ENCODE measurements around the gene NOVA1. TPM values are rescaled to one million over a fixed set of nuclear protein-coding genes. Genes with fewer than 3 reads are reported as not detected.

The NOVA1 gene
- polyA plus RNA-seq, 3 donors: 0.01 TPM; not detected in 2

DNA sequence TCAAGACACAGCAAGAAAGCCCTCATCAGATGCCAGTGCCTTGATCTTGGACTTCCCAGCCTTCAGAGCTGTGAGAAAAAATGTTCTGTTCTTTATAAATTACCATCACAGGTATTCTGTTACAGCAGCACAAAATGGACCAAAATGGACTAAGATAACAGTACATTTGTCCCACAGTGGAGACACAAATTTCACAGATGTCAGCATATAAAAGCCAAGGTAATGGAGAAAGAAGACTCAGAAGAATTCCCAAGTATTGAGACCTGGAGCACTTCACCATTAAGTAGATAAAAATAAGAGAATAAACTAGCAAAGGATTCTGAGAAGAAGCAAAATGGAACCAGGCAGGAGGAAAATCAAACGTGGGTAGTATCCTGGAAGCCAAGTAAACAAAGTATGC, 131.0 kb downstream of the NOVA1 start:
- intact Hi-C loops (cut with micrococcal nuclease): no loop called here
- Histone ChIP-seq H2AFZ (ENCODE audit: insufficient read depth, low read depth, low read length, poor library complexity, severe bottlenecking) (no peak overlapping the region), H3K36me3 (replicated peaks in 1 of 2; ENCODE audit: control insufficient read depth in 1 of 2, insufficient read depth in 2 of 2, low read length in 2 of 2) (no peaks in the 10 kb centered on the region), H4K20me1 (ENCODE audit: insufficient read depth, low read length) (no peaks in the 10 kb centered on the region), H3K4me3 (replicated peaks in 1 of 3; ENCODE audit: low read depth in 2 of 3, low read length in 3 of 3) (no peak overlapping the region), H3K27ac (ENCODE audit: low read depth in 1 of 2, low read length in 2 of 2) (no peak overlapping the region), H3K4me2 (replicated peaks; ENCODE audit: extremely low read depth, low read length, poor library complexity, severe bottlenecking) (no peak overlapping the region), H3K9me3 (replicated peaks in 1 of 2; ENCODE audit: control insufficient read depth in 1 of 2, insufficient read depth in 1 of 2, low read length in 2 of 2) (peaks cover 0 to 3% of the 10 kb centered on the region in 2 donors), H3K9ac (ENCODE audit: insufficient read depth, low read length, poor library complexity, severe bottlenecking) (no peak overlapping the region), H3K4me1 (ENCODE audit: control insufficient read depth in 1 of 2, insufficient read depth in 2 of 2, low read length in 2 of 2) (no peaks in the 10 kb centered on the region), H3K27me3 (ENCODE audit: control insufficient read depth in 2 of 2, insufficient read depth in 2 of 2, low read length in 2 of 2) (no peaks in the 10 kb centered on the region), H3K79me2 (ENCODE audit: insufficient read depth, low read length) (no peaks in the 10 kb centered on the region)
- TF ChIP-seq, protein P1, sequence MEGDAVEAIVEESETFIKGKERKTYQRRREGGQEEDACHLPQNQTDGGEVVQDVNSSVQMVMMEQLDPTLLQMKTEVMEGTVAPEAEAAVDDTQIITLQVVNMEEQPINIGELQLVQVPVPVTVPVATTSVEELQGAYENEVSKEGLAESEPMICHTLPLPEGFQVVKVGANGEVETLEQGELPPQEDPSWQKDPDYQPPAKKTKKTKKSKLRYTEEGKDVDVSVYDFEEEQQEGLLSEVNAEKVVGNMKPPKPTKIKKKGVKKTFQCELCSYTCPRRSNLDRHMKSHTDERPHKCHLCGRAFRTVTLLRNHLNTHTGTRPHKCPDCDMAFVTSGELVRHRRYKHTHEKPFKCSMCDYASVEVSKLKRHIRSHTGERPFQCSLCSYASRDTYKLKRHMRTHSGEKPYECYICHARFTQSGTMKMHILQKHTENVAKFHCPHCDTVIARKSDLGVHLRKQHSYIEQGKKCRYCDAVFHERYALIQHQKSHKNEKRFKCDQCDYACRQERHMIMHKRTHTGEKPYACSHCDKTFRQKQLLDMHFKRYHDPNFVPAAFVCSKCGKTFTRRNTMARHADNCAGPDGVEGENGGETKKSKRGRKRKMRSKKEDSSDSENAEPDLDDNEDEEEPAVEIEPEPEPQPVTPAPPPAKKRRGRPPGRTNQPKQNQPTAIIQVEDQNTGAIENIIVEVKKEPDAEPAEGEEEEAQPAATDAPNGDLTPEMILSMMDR (IDR thresholded peaks at IDR 0.05): no peak
- H3K36me3 Mint-ChIP-seq: no peaks in the 10 kb centered on the region
- H3K9me3 Mint-ChIP-seq: peaks cover 0 to 3% (median 2%) of the 10 kb centered on the region in 7 donors
- H3K4me1 Mint-ChIP-seq: no peaks in the 10 kb centered on the region
- H3K27ac Mint-ChIP-seq: no peak overlapping the region
- no peak overlapping the region for H3K4me3 Mint-ChIP-seq
- peaks cover 0 to 2% (median 0%) of the 10 kb centered on the region in 3 donors for H3K27me3 Mint-ChIP-seq (ENCODE audit: low read depth in 3 of 3)
- no peak for DNase-seq
- 75% methylated on average over 1 of the region's 1 CpG for WGBS (ENCODE audit: insufficient coverage)

DNA sequence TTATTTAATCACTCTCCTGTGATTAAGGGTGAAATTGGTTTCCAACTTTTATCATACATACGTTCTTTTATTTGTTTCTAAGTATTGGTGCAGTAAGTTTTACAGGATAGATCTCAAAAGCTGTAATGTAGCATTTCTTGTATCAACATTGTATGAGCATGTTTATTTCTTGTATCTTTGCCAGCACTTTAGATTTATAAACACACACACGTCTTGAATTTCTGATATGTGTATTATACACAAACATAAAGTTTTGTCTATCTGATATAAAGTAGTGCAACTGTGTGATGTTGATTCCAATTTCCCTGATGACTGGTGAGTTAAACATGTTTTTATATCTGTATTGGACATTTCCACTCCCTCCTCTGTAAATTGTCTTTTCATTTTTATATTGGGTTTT, 134.7 kb downstream of the NOVA1 start:
- H3K79me2 ChIP-seq (ENCODE audit: insufficient read depth, low read length): no peaks in the 10 kb centered on the region
- H3K27me3 ChIP-seq (ENCODE audit: control insufficient read depth in 2 of 2, insufficient read depth in 2 of 2, low read length in 2 of 2): no peaks in the 10 kb centered on the region
- no peak overlapping the region for H3K9ac ChIP-seq (ENCODE audit: insufficient read depth, low read length, poor library complexity, severe bottlenecking)
- no peak overlapping the region for H3K4me3 ChIP-seq (replicated peaks in 1 of 3; ENCODE audit: low read depth in 2 of 3, low read length in 3 of 3)
- intact Hi-C loops (cut with micrococcal nuclease): no loop called here
- H3K27ac ChIP-seq (ENCODE audit: low read depth in 1 of 2, low read length in 2 of 2): no peak overlapping the region
- H3K4me2 ChIP-seq (replicated peaks; ENCODE audit: extremely low read depth, low read length, poor library complexity, severe bottlenecking): no peak overlapping the region
- Mint-ChIP-seq H3K4me3 (no peak overlapping the region), H3K27ac (no peak overlapping the region), H3K27me3 (ENCODE audit: low read depth in 3 of 3) (peaks cover 0 to 2% (median 0%) of the 10 kb centered on the region in 3 donors), H3K36me3 (no peaks in the 10 kb centered on the region), H3K4me1 (no peaks in the 10 kb centered on the region), H3K9me3 (peaks cover 0 to 3% (median 0%) of the 10 kb centered on the region in 7 donors)
- H3K36me3 ChIP-seq (replicated peaks in 1 of 2; ENCODE audit: control insufficient read depth in 1 of 2, insufficient read depth in 2 of 2, low read length in 2 of 2): no peaks in the 10 kb centered on the region
- peaks cover 0 to 3% of the 10 kb centered on the region in 2 donors for H3K9me3 ChIP-seq (replicated peaks in 1 of 2; ENCODE audit: control insufficient read depth in 1 of 2, insufficient read depth in 1 of 2, low read length in 2 of 2)
- TF ChIP-seq, protein P1 (IDR thresholded peaks at IDR 0.05): no peak
- no peak for DNase-seq
- no peaks in the 10 kb centered on the region for H4K20me1 ChIP-seq (ENCODE audit: insufficient read depth, low read length)
- H2AFZ ChIP-seq (ENCODE audit: insufficient read depth, low read depth, low read length, poor library complexity, severe bottlenecking): no peak overlapping the region
- no peaks in the 10 kb centered on the region for H3K4me1 ChIP-seq (ENCODE audit: control insufficient read depth in 1 of 2, insufficient read depth in 2 of 2, low read length in 2 of 2)
- no CpG with 5 or more reads among the region's 2 CpGs for WGBS (ENCODE audit: insufficient coverage)

Measured in CD14-positive monocyte (primary cell).